Measurements from ENCODE around the gene USP36.
"Not testable (repeated sequence)": the region's sequence is repeated elsewhere in the genome, so short reads cannot be mapped to it uniquely, and the experiment has no call there.

USP36 gene

DNA sequence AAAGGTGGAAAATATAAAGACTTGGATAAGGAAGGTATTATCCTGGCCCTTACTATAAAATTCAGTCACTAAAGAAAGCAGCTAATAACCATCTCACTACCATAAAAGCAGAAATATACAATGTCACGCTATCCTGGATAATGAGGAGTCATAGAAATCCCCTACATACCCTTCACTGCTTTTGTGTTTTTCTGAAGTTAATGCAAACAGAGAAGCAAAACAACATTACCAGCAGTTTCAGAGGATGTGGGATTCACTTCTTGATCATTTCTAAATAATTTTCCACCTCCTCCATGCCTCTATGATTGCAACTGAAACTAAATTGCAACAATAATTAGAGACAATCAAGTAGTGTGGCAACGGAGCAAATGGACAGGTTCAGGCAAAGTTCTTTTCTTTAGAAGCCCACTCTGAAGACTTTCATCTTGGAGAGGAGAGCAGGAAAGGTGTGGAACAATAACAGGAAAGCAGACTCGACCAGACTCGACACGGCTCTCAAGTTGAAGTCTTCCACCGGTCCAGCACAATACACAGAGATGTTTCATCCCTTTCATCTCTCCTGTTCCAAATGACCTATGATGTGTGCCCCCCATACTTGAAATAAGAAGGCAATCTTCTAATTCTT is 68.7 kb downstream of the USP36 start:
- no peak overlapping the region for H3K4me3 ChIP-seq (ENCODE audit: low read depth, low read length)

DNA sequence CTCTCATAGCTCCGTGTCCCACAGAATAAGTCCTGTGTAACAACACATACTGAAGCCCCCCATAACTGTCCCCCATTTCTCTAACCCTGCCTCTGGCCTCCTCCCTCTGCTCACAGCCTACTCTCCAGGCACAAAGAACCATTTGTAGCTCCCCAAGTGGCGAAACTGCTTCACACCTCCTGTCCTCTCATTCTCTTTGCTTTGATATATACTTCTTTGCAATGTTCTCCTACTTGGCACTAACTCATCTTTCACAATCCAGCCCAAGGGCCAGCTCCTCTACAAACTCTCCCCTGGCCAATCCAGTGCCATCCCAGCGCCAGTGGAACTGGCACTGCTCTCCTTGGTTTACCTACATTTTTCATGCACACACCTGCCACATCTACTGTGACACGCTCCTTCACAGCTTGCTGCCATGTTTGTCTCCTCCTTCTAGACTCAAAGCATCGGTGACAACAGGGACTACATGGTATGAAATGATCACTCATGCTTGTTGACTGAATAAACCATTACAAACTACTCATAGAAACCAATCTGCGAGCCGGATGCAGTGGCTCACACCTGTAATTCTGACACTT is 71.3 kb downstream of the USP36 start:
- no peak overlapping the region for H3K4me3 ChIP-seq (ENCODE audit: low read depth, low read length)

- H3K4me3 ChIP-seq (ENCODE audit: low read depth, low read length) = no peak overlapping the region
Measured at GRCh38 chr17:78767806-78768205, 72.8 kb downstream of the USP36 start.

- H3K4me3 ChIP-seq (ENCODE audit: low read depth, low read length) = no peak overlapping the region
Measured at GRCh38 chr17:78766743-78767294, 73.8 kb downstream of the USP36 start.

DNA sequence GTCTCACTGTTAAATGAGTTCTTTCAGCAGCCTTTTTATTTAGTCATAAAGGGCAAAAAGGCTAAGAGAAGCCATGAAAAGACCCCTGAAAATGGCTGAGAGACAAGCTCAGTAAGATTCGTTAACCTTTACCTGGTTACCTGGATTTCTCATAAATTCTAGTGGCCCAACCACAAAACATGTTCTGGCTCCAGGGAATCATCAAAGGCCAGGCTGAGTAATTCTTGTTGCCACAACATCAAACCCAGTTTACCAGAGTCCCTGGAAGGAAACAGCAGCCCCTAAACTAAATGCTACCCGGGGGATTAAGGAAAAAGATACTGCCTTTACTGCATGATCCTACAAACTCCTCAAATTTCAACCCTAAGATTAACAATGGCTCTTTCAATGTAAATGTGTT is 74.4 kb downstream of the USP36 start:
- H3K4me3 ChIP-seq (ENCODE audit: low read depth, low read length) = no peak overlapping the region

DNA sequence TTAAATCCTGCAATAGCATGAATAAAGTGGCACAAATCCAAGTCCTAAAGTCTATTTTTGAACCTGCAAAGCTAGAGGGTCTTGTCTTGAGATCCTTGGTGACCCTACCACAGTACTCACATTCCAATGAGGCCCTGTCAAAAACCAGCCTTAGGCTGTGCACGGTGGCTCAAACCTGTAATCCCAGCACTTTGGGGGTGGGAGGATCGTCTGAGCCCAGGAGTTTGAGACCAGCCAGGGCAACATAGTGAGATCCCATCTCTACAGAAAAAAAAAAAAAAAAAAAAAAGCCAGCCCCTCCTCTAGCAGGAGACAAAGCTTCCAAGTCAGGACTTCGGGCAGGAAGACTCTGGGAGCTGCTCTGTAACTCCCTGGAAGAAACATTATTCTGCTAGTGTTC is 74.8 kb downstream of the USP36 start:
- H3K4me3 ChIP-seq (ENCODE audit: low read depth, low read length) = no peak overlapping the region

GRCh38 chr17:78764871-78765270 is 75.7 kb downstream of the USP36 start:
- H3K4me3 ChIP-seq (ENCODE audit: low read depth, low read length) = no peak overlapping the region

GRCh38 chr17:78763561-78763960 is 77.1 kb downstream of the USP36 start:
- H3K4me3 ChIP-seq (ENCODE audit: low read depth, low read length) = no peak overlapping the region

DNA sequence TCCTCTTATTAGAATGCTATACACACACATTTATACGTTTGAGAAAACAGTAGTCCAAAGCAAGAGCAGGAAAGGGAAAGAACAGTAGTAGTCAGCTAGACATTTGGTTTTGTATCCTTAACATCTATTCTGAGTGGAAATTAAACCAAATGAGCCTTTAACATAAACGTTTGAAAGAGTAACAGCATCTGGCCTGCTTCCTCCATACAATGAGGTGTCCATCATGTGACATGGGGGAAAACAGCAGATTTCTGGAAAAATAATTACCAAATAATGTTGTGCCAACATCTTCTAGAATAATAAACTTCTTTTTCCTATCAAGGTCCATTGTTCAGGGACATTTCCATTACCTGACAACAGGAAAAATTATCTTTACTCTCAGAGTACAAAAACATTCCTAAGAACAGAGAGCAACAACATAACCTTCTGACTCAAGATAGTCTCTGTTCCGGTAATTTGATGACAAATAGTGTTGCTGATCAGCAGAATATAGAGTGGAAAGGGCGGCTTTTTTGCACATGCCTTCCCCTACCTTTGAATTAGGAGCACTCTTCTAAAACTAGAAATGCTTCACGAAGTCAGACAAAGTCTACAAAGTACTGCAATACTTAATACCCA is 78.7 kb downstream of the USP36 start:
- no peak overlapping the region for H3K4me3 ChIP-seq (ENCODE audit: low read depth, low read length)

DNA sequence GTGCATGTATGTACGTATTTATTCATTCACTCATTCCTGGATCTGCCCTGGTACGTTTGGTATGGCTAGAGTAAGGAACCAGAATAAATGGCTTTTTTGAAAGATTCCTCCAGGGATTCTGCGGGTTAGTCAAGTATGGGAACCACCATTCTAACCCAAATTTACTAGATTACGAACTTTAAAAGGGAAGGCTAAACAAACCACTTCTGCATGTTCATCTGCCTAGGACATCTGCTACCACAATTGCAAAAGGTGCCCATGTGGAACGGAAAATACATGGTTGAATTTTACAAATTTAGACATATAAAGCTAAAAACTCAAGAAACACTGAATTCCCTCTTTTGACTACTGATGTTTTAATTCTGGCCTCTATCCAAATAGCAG is 80.7 kb downstream of the USP36 start:
- no peak overlapping the region for H3K4me3 ChIP-seq (ENCODE audit: low read depth, low read length)

DNA sequence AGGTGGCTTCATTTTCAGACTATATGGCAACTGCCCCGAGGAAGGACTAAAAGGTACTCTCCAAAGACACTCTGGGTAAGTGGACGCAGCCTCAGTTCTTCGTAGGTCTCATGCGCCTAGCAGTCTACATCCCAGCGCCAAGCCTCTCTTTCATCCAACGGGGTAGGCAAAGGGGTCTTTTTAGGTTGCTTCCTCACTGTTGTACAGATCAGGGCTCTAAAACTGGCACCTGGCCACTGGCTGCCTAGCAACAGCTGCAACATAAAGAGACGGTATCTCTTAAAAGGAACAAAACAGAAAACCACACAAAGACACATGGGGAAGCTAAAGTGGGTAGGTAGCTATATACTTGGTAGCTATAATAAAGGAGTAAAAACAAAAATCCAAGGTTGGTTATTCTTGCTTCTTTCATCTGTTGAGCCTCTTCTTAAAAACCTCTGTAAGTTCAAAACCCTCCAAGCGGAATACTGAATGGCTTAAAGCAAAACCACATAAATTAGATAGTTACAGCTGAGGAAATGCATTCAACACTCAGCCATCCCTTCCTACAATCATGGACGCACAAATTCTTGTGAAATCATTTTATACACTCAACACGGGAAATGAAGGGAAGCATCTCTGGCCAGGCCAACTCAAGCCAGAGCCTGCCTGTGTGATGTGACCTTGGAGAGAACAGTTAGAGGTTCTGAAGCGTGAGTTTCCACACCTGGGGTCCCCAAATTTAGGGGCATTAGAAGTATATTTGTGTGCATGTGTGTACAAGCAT is 81.2 kb downstream of the USP36 start:
- H3K4me3 ChIP-seq (ENCODE audit: low read depth, low read length) = no peak overlapping the region

DNA sequence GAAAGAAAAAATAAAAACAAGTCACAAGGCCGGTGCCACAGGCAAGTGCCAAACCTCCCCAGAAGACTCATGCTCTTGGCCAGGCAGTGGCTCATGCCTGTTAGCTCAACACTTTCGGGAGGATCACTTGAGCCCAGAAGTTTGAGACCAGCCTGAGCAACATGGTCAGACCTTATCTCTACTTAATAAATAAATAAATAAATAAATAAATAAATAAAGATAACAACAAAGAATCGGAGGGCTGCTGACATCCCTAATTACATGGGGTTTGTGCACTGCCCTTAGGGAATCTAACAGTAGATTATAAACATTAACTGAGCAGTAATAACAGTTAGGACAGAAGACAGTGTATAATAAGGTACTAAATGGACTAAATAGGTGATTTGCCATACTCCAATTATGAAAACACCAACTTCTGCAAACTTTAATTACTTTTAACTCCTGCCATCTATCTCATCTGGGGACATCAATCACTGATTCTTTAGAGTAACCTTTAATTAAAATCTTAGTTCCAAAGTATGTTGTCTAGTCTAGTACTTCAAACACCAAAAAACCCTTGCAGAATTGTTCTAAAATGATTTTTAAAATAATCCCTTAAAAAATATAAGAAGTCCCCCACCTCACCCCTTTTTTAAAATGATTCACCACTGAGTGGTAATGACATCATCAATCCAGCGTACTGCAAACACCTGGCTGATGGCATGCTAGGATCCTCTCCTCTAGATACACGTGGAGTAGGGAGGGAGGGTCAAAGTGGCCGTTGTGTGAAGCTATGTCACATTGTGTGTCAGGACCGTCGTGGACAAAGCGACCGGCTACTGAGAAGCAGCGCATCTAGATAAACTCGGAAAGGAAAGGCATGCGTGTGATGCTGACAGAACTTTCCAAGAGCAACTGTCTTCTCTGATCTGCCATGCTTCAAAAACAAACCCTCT is 87.0 kb downstream of the USP36 start:
- H3K4me3 ChIP-seq (ENCODE audit: low read depth, low read length) = no peak overlapping the region

DNA sequence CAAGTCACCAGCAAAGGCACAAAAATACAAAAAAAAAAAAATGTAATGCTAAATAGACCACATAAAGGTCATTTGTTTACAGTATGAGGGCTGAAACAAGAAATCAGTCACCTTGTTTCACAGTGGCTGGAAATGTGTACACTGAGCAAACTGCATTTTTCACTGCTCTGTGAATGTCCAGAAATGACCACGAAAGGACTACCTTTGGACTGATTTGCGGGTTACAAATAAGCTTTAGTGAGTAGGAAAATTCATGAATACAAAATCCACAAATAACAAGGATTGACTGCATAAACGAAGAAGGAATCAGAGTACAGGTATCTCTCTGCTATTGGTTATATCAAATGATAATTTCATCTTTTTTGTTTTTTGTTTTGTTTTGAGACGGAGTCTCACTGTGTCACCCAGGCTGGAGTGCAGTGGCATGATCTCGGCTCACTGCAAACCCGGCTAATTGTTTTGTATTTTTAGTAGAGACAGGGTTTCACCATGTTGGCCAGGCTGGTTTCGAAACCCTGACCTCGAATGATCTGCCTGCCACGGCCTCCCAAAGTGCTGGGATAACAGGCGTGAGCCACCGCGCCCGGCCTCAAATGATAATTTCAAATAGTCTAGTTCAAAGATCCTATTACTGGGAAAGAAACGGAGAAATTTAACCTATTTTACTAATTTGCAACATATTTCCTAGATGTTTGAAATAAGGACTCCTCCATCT is 89.0 kb downstream of the USP36 start:
- H3K4me3 ChIP-seq (ENCODE audit: low read depth, low read length) = no peak overlapping the region

DNA sequence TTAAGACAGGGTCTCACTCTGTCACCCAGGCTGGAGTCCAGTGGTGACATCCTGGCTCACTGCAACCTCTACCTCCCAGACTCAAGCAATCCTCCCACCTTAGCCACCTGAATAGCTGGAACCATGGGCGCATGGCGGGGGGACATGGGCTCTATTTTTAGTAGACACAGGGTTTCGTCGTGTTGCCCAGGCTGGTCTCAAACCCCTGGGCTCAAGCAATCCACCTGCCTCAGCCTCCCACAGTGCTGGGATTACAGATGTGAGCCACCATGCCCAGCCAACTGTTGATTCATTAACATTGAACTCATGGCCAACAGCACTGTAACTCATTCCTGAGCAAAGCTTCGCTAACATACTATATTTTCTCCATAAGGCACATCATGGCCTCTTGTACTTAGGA is 89.6 kb downstream of the USP36 start:
- not testable (repeated sequence) for H3K4me3 ChIP-seq (ENCODE audit: low read depth, low read length)

- H3K4me3 ChIP-seq (ENCODE audit: low read depth, low read length) = no peak overlapping the region
Measured at GRCh38 chr17:78748730-78749317, 91.8 kb downstream of the USP36 start.

DNA sequence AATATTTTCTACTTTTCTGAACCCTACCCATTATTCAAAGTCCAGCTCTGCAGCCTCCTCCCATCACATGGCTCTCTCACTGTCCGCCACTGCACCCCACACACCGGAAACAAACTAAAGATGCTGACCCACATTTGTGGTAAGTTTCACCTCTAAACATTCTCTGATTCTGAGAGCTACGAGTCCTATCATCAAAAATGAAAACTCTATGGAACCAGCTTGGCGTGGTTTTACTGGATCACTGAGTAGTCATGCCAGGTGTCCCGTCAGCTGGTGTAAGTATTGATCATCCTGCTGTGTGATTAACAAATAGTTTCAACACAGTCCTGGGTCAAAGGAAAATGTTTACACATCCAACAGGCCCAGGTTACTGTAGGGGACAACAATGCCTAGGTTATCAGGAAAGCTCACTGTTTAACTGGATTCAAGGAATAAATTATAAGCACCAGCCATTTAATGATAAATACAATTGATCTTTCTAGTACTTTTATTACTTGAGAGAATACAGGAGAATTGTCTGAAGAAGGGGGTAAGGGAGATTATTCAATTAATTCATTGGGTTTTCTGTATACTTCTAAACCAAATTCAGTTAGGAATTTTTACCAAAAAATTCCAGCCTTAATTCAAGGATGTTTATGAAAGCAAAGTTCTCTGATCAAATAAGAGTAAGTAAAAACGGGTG is 92.4 kb downstream of the USP36 start:
- no peak overlapping the region for H3K4me3 ChIP-seq (ENCODE audit: low read depth, low read length)

- no peak overlapping the region for H3K4me3 ChIP-seq (ENCODE audit: low read depth, low read length)
Measured at GRCh38 chr17:78747488-78747887, 93.1 kb downstream of the USP36 start.

DNA sequence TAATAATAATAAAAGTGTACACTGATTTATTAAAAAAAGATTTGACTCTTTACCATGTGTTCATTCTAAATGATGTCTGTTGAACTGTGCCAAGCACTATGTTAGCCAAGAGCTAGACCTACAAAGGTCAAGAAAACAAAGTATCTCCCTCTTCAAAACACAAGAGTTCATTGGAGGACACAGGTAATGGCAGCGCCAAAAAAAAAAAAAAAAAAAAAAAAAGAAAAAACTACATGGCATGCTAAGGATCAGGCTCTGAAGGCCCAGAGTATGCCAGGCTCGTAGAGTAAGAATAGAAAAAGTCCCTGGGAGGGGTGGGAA is 93.7 kb downstream of the USP36 start:
- no peak overlapping the region for H3K4me3 ChIP-seq (ENCODE audit: low read depth, low read length)

DNA sequence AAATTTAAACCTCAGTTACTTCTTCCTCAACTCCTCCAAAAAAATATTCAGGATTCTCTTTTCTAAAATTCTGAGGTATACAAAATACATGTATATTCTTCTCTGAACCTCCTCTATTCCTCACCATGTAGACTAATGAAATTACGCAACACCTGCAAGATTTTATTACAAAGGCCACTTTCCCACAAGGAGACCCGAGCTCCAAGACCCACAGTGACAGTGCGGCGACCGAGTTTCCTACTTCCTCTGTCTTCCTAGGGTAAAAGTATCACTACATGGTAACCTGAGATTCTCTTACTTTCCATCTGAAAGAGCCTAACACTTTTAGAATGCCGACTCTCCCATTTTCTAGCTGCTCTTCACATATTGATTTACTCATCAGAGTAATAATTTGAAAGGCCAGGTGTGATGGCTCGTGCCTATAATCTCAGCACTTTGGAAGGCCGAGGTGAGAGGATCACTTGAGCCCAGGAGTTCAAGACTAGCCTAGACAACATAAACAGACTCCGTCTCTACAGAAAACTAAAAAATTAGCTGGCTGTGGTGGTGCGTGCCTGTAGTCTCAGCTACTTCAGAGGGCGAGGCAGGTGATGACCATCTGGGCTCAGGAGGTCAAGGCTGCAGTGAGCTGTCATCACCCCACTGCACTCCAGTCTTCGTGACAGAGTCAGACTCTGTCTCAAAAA is 94.2 kb downstream of the USP36 start:
- H3K4me3 ChIP-seq (ENCODE audit: low read depth, low read length) = no peak overlapping the region

All from iPS-11a (cell line).